Keratinocyte (primary cell): ENCODE measurements around the gene GNB4. TPM values are rescaled to one million over a fixed set of nuclear protein-coding genes. Genes with fewer than 3 reads are reported as not detected.

Experiments
- DNase-seq: peaks from one replicate; pipeline ENCODE4 v3.0.0-alpha.2; 2011; ENCODE audit warnings: low read depth, missing footprints, low spot score
- FAIRE-seq: peaks from 2 replicates; lab custom pipeline; 2011; peaks lifted over from hg19 to GRCh38; lab: Jason Lieb, UNC
- H2AFZ ChIP-seq: 2 replicates; pipeline ENCODE4 v1.6.0; 2012; ENCODE audit warnings: low read length, control low read depth, inconsistent platforms; ENCODE audit not compliant: control insufficient read depth
- H3K27ac ChIP-seq: 2 replicates; pipeline ENCODE4 v1.5.1; 2011; ENCODE audit warnings: low read length; ENCODE audit not compliant: control insufficient read depth, insufficient read depth
- H3K27me3 ChIP-seq: 3 replicates; pipeline ENCODE4 v1.6.0; 2011; ENCODE audit warnings: low read length; ENCODE audit not compliant: control insufficient read depth, insufficient read depth; ENCODE audit errors: extremely low read depth
- H3K36me3 ChIP-seq, 2 experiments: 2 replicates in 1 of 2; 3 replicates in 1 of 2; pipeline ENCODE4 v1.5.1; 2011; ENCODE audit warnings: low read length in 2 of 2, mild to moderate bottlenecking in 1 of 2; ENCODE audit not compliant: control insufficient read depth in 2 of 2, insufficient read depth in 2 of 2; ENCODE audit errors: extremely low read depth in 1 of 2
- H3K4me1 ChIP-seq: 3 replicates; pipeline ENCODE4 v1.5.1; 2011; ENCODE audit warnings: low read length; ENCODE audit not compliant: control insufficient read depth, insufficient read depth; ENCODE audit errors: extremely low read depth
- H3K4me2 ChIP-seq: 3 replicates; pipeline ENCODE4 v1.6.0; 2011; ENCODE audit warnings: low read depth, low read length; ENCODE audit not compliant: control insufficient read depth, insufficient read depth; ENCODE audit errors: extremely low read depth
- H3K4me3 ChIP-seq, 3 experiments: fragments of 200-600 bp in 1 of 3; sonication (generic) in 1 of 3; 2 replicates in 2 of 3; 3 replicates in 1 of 3; pipeline ENCODE4 v1.5.1; 2011 to 2016; ENCODE audit warnings: low read length in 3 of 3, mild to moderate bottlenecking in 3 of 3, control low read depth in 2 of 3, inconsistent platforms in 1 of 3, low read depth in 1 of 3, mixed read lengths in 1 of 3, mixed run types in 1 of 3, moderate library complexity in 1 of 3; ENCODE audit not compliant: control insufficient read depth in 2 of 3, insufficient read depth in 2 of 3; ENCODE audit errors: extremely low read depth in 1 of 3
- H3K79me2 ChIP-seq: 2 replicates; pipeline ENCODE4 v1.6.0; 2012; ENCODE audit warnings: low read length; ENCODE audit not compliant: control insufficient read depth, insufficient read depth
- H3K9ac ChIP-seq: 3 replicates; pipeline ENCODE4 v1.6.0; 2011; ENCODE audit warnings: low read length; ENCODE audit not compliant: control insufficient read depth, insufficient read depth; ENCODE audit errors: extremely low read depth
- H3K9me1 ChIP-seq: 3 replicates; pipeline ENCODE4 v1.6.0; 2011; ENCODE audit warnings: low read length; ENCODE audit not compliant: control insufficient read depth, insufficient read depth; ENCODE audit errors: extremely low read depth
- H3K9me3 ChIP-seq: 2 replicates; pipeline ENCODE4 v1.5.1; 2012; ENCODE audit warnings: low read depth, low read length; ENCODE audit not compliant: control insufficient read depth
- H4K20me1 ChIP-seq: 3 replicates; pipeline ENCODE4 v1.6.0; 2011; ENCODE audit warnings: low read length; ENCODE audit not compliant: control insufficient read depth, insufficient read depth; ENCODE audit errors: extremely low read depth
- CTCF ChIP-seq, 3 experiments: IDR thresholded peaks in 1 of 3; conservative IDR thresholded peaks in 1 of 3; optimal IDR thresholded peaks in 1 of 3; 2 replicates in 2 of 3; 3 replicates in 1 of 3; pipeline versions ENCODE3 to v1.5.1; 2011; ENCODE audit warnings: low read length in 3 of 3, mild to moderate bottlenecking in 3 of 3, moderate library complexity in 2 of 3, control low read depth in 1 of 3, inconsistent platforms in 1 of 3; ENCODE audit not compliant: insufficient read depth in 2 of 3; ENCODE audit errors: extremely low read depth in 1 of 3
- EZH2 ChIP-seq: IDR thresholded peaks from one replicate; pipeline ENCODE4 v1.6.1; 2012; ENCODE audit warnings: inconsistent platforms, mild to moderate bottlenecking, low read length, moderate library complexity
- dilution Hi-C: fragments of 300-500 bp; cut with MboI; formaldehyde crosslinking; loops from one replicate; pipeline ENCODE4 v1.7.0; 2020; ENCODE audit warnings: low sequenced_read_pairs; ENCODE audit not compliant: extremely low pct_ligation_motif_present
- polyA plus RNA-seq, 5 experiments: library from polyadenylated mRNA; depleted of rRNA in 3 of 5; stranded (reverse) in 3 of 5; stranded (forward) in 1 of 5; unstranded in 1 of 5; fragments of >200 nt; gene quantifications; 1 replicate in 1 of 5; 2 replicates in 3 of 5; 3 replicates in 1 of 5; pipeline versions ENCODE4 v1.2.1 to v1.2.3, GENCODE V29; 2011 to 2012; ENCODE audit warnings: missing spikeins in 2 of 5, low read depth in 1 of 5, low replicate concordance in 1 of 5

The GNB4 gene
- polyA plus RNA-seq, 1 donor (not counting 4 experiments of a cell fraction or from before 2014, with no cell fraction given): 51.1 TPM

- no peak overlapping the region for H3K4me3 ChIP-seq
- TF ChIP-seq EZH2: no peak
- no peak for TF ChIP-seq CTCF (optimal IDR thresholded peaks at IDR 0.05 in 1 of 3, IDR thresholded peaks at IDR 0.05 in 1 of 3, conservative IDR thresholded peaks at IDR 0.05 in 1 of 3; ENCODE audit: extremely low read depth in 1 of 3, insufficient read depth in 2 of 3, low read length in 3 of 3)
- DNase-seq (no peak), FAIRE-seq (no peak)
- H4K20me1 ChIP-seq: no peaks in the 10 kb centered on the region
- no peaks in the 10 kb centered on the region for H3K36me3 ChIP-seq
- H3K9me1 ChIP-seq: no peaks in the 10 kb centered on the region
- no peaks in the 10 kb centered on the region for H3K4me1 ChIP-seq
- no peak overlapping the region for H3K27ac ChIP-seq
- H3K79me2 ChIP-seq: no peaks in the 10 kb centered on the region
- H3K9me3 ChIP-seq: no peaks in the 10 kb centered on the region
- no peak overlapping the region for H3K9ac ChIP-seq
- dilution Hi-C loops: no loop called here
- H3K4me2 ChIP-seq: no peak overlapping the region
- no peaks in the 10 kb centered on the region for H3K27me3 ChIP-seq
- H2AFZ ChIP-seq: no peak overlapping the region
Measured at GRCh38 chr3:179493260-179493659, 42.0 kb upstream of the GNB4 start.

GRCh38 chr3:179488213-179488612 lies 36.9 kb upstream of the GNB4 start:
- H3K27me3 ChIP-seq: no peaks in the 10 kb centered on the region
- no peak overlapping the region for H3K4me3 ChIP-seq
- H3K9me1 ChIP-seq: no peaks in the 10 kb centered on the region
- no peak overlapping the region for H3K9ac ChIP-seq
- no peak overlapping the region for H2AFZ ChIP-seq
- no peaks in the 10 kb centered on the region for H3K4me1 ChIP-seq
- TF ChIP-seq EZH2: no peak
- TF ChIP-seq CTCF (optimal IDR thresholded peaks at IDR 0.05 in 1 of 3, IDR thresholded peaks at IDR 0.05 in 1 of 3, conservative IDR thresholded peaks at IDR 0.05 in 1 of 3; ENCODE audit: extremely low read depth in 1 of 3, insufficient read depth in 2 of 3, low read length in 3 of 3): no peak
- no peak overlapping the region for H3K27ac ChIP-seq
- H3K4me2 ChIP-seq: no peak overlapping the region
- no peaks in the 10 kb centered on the region for H3K9me3 ChIP-seq
- DNase-seq (no peak), FAIRE-seq (no peak)
- dilution Hi-C loops: no loop called here
- H4K20me1 ChIP-seq: no peaks in the 10 kb centered on the region
- no peaks in the 10 kb centered on the region for H3K79me2 ChIP-seq
- H3K36me3 ChIP-seq: no peaks in the 10 kb centered on the region
